Neural cell (in vitro differentiated cells): ENCODE measurements around the gene SDHD. TPM values are rescaled to one million over a fixed set of nuclear protein-coding genes. Genes with fewer than 3 reads are reported as not detected.

ENCODE experiments used
- H2AFZ ChIP-seq: fragments of 200-600, 300-800 bp; sonication (generic), shearing (Covaris generic); 2 replicates; pipeline ENCODE4 v1.6.0; 2014; ENCODE audit warnings: low read depth, mild to moderate bottlenecking, antibody characterized with exemption, low read length, moderate library complexity
- H3F3A ChIP-seq: fragments of 200-600 bp; shearing (Covaris generic); 2 replicates; pipeline ENCODE4 v1.6.1; 2016; ENCODE audit warnings: mild to moderate bottlenecking, moderate library complexity, mixed read lengths, antibody characterized with exemption, low read length; ENCODE audit not compliant: insufficient read depth, poor library complexity, severe bottlenecking
- H3K27ac ChIP-seq: fragments of 200-600, 300-800 bp; sonication (generic), shearing (Covaris generic); 2 replicates; pipeline ENCODE4 v1.5.1; 2014; ENCODE audit warnings: mild to moderate bottlenecking, low read length, moderate library complexity
- H3K27me3 ChIP-seq: fragments of 300-800, 200-600 bp; sonication (generic), shearing (Covaris generic); 2 replicates; pipeline ENCODE4 v1.6.0; 2014; ENCODE audit warnings: mild to moderate bottlenecking, low read depth, low read length, moderate library complexity; ENCODE audit not compliant: insufficient read depth
- H3K36me3 ChIP-seq: fragments of 300-800, 200-600 bp; sonication (generic), shearing (Covaris generic); 2 replicates; pipeline ENCODE4 v1.5.1; 2014; ENCODE audit warnings: mild to moderate bottlenecking, antibody characterized with exemption, low read length, moderate library complexity; ENCODE audit not compliant: insufficient read depth
- H3K4me2 ChIP-seq: fragments of 300-800, 200-600 bp; sonication (generic), shearing (Covaris generic); 2 replicates; pipeline ENCODE4 v1.6.0; 2014; ENCODE audit warnings: mild to moderate bottlenecking, low read length
- H3K4me3 ChIP-seq: fragments of 300-800, 200-600 bp; sonication (generic), shearing (Covaris generic); 2 replicates; pipeline ENCODE4 v1.5.1; 2014; ENCODE audit warnings: mild to moderate bottlenecking, low read length, moderate library complexity
- H3K79me2 ChIP-seq: fragments of 200-600 bp; shearing (Covaris generic); replicated peaks from 2 replicates; pipeline ENCODE4 v1.6.0; 2014; ENCODE audit warnings: mild to moderate bottlenecking, low read length, moderate library complexity; ENCODE audit not compliant: insufficient read depth
- H3K9ac ChIP-seq: fragments of 300-800, 200-600 bp; sonication (generic), shearing (Covaris generic); 2 replicates; pipeline ENCODE4 v1.6.1; 2016; ENCODE audit warnings: mild to moderate bottlenecking, low read length, mixed read lengths
- H3K9me2 ChIP-seq: fragments of 200-600 bp; shearing (Covaris generic); 2 replicates; pipeline ENCODE4 v1.6.1; 2016; ENCODE audit warnings: mild to moderate bottlenecking, low read length, mixed read lengths; ENCODE audit not compliant: insufficient read depth
- H3K9me3 ChIP-seq: fragments of 200-600, 300-800 bp; sonication (generic), shearing (Covaris generic); 2 replicates; pipeline ENCODE4 v1.6.1; 2016; ENCODE audit warnings: mild to moderate bottlenecking, mixed run types, low read length, moderate library complexity, mixed read lengths
- H4K20me1 ChIP-seq: fragments of 200-600 bp; shearing (Covaris generic); 2 replicates; pipeline ENCODE4 v1.6.1; 2016; ENCODE audit warnings: mild to moderate bottlenecking, mixed run types; ENCODE audit not compliant: insufficient read depth
- EP300 ChIP-seq: fragments of 450-650 bp; conservative IDR thresholded peaks from 2 replicates; pipeline ENCODE4 v1.6.1; 2014; ENCODE audit warnings: antibody characterized with exemption, mild to moderate bottlenecking, moderate library complexity; ENCODE audit not compliant: poor library complexity, severe bottlenecking
- EZH2 ChIP-seq: fragments of 200-600, 300-800 bp; shearing (Covaris generic), sonication (generic); IDR thresholded peaks from 2 replicates; pipeline ENCODE4 v1.6.1; 2014; ENCODE audit warnings: antibody characterized with exemption, low read length, borderline replicate concordance, mild to moderate bottlenecking; ENCODE audit not compliant: insufficient read depth, poor library complexity, severe bottlenecking
- MXI1 ChIP-seq: fragments of 450-650 bp; conservative IDR thresholded peaks from 2 replicates; pipeline ENCODE4 v1.6.1; 2014; ENCODE audit warnings: antibody characterized with exemption, mild to moderate bottlenecking; ENCODE audit not compliant: poor library complexity, severe bottlenecking
- POLR2AphosphoS5 ChIP-seq: IDR thresholded peaks from 2 replicates; pipeline ENCODE4 v1.6.1; 2012
- RAD21 ChIP-seq: fragments of 450-650 bp; conservative IDR thresholded peaks from 2 replicates; pipeline ENCODE4 v1.6.1; 2014; ENCODE audit warnings: antibody characterized with exemption, mild to moderate bottlenecking, moderate library complexity
- SMC3 ChIP-seq: fragments of 450-650 bp; conservative IDR thresholded peaks from 2 replicates; pipeline ENCODE4 v1.6.1; 2014; ENCODE audit warnings: antibody characterized with exemption, mild to moderate bottlenecking, moderate library complexity; ENCODE audit not compliant: poor library complexity
- TAF1 ChIP-seq: IDR thresholded peaks from 2 replicates; pipeline ENCODE4 v1.6.1; 2012; ENCODE audit warnings: low read depth
- polyA plus RNA-seq: library from polyadenylated mRNA; depleted of rRNA; stranded (reverse); fragments of >200 nt; gene quantifications from 2 replicates; pipeline ENCODE4 v1.2.3, GENCODE V29; 2014
- TF ChIP-seq, protein P1 (sequence below): IDR thresholded peaks from 2 replicates; pipeline ENCODE4 v1.6.1; 2012; ENCODE audit warnings: borderline replicate concordance
- TF ChIP-seq, protein P2 (sequence below): fragments of 450-650 bp; IDR thresholded peaks from 2 replicates; pipeline ENCODE4 v1.5.1; 2014; ENCODE audit warnings: antibody characterized with exemption, mild to moderate bottlenecking, moderate library complexity; ENCODE audit not compliant: poor library complexity, severe bottlenecking

The SDHD gene
- polyA plus RNA-seq, 1 donor from 2014 or later: 34.7 TPM

DNA sequence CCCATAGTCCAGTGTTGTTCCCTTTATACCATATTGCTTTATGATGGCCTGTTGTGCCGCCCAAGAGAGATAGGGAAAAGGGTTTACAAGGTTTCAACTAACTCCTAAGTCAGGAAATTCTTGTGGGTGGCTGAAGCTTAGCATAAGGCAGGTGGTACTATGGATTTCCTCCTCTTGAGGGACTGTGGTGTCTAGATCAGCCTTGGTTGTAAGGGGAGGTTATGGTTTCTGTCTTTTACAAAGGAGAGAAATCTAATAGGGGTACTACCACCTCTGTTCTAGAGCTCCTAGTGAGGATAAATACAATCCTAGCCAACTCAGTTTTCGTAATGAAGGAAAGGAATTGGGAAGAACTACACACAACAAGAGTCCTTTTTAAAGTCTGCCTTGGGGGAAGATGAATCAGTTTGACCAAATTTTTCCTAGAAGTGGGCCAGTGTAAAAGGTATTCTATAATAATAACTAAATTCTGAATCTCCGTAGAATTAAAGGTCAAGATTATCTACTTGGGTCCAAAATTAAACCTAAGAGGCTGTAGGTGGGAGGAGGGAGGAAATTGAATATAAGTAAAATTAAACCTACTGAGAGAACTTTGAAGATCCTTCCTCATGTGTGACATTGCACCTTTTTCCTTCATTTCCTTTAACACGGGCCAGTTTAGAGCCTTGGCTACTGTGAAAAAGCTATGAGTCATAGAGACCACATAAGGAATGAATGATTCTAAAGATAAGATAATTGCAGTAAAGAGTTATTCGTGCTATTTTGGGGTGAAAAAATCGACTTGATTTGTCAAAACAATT is 44.3 kb upstream of the SDHD start:
- no peak overlapping the region for H2AFZ ChIP-seq
- H3K4me2 ChIP-seq: no peak overlapping the region
- no peaks in the 10 kb centered on the region for H4K20me1 ChIP-seq
- H3K9ac ChIP-seq: no peak overlapping the region
- no peaks in the 10 kb centered on the region for H3K79me2 ChIP-seq
- no peaks in the 10 kb centered on the region for H3K9me3 ChIP-seq
- TF ChIP-seq POLR2AphosphoS5 (no peak), MXI1 (no peak), RAD21 (no peak), EP300 (no peak), SMC3 (no peak), EZH2 (no peak), TAF1 (no peak)
- TF ChIP-seq, protein P1, sequence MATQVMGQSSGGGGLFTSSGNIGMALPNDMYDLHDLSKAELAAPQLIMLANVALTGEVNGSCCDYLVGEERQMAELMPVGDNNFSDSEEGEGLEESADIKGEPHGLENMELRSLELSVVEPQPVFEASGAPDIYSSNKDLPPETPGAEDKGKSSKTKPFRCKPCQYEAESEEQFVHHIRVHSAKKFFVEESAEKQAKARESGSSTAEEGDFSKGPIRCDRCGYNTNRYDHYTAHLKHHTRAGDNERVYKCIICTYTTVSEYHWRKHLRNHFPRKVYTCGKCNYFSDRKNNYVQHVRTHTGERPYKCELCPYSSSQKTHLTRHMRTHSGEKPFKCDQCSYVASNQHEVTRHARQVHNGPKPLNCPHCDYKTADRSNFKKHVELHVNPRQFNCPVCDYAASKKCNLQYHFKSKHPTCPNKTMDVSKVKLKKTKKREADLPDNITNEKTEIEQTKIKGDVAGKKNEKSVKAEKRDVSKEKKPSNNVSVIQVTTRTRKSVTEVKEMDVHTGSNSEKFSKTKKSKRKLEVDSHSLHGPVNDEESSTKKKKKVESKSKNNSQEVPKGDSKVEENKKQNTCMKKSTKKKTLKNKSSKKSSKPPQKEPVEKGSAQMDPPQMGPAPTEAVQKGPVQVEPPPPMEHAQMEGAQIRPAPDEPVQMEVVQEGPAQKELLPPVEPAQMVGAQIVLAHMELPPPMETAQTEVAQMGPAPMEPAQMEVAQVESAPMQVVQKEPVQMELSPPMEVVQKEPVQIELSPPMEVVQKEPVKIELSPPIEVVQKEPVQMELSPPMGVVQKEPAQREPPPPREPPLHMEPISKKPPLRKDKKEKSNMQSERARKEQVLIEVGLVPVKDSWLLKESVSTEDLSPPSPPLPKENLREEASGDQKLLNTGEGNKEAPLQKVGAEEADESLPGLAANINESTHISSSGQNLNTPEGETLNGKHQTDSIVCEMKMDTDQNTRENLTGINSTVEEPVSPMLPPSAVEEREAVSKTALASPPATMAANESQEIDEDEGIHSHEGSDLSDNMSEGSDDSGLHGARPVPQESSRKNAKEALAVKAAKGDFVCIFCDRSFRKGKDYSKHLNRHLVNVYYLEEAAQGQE: no peak
- TF ChIP-seq, protein P2, sequence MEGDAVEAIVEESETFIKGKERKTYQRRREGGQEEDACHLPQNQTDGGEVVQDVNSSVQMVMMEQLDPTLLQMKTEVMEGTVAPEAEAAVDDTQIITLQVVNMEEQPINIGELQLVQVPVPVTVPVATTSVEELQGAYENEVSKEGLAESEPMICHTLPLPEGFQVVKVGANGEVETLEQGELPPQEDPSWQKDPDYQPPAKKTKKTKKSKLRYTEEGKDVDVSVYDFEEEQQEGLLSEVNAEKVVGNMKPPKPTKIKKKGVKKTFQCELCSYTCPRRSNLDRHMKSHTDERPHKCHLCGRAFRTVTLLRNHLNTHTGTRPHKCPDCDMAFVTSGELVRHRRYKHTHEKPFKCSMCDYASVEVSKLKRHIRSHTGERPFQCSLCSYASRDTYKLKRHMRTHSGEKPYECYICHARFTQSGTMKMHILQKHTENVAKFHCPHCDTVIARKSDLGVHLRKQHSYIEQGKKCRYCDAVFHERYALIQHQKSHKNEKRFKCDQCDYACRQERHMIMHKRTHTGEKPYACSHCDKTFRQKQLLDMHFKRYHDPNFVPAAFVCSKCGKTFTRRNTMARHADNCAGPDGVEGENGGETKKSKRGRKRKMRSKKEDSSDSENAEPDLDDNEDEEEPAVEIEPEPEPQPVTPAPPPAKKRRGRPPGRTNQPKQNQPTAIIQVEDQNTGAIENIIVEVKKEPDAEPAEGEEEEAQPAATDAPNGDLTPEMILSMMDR: no peak
- H3K27ac ChIP-seq: no peak overlapping the region
- H3F3A ChIP-seq: no peaks in the 10 kb centered on the region
- no peaks in the 10 kb centered on the region for H3K27me3 ChIP-seq
- no peaks in the 10 kb centered on the region for H3K9me2 ChIP-seq
- no peak overlapping the region for H3K4me3 ChIP-seq
- no peaks in the 10 kb centered on the region for H3K36me3 ChIP-seq

DNA sequence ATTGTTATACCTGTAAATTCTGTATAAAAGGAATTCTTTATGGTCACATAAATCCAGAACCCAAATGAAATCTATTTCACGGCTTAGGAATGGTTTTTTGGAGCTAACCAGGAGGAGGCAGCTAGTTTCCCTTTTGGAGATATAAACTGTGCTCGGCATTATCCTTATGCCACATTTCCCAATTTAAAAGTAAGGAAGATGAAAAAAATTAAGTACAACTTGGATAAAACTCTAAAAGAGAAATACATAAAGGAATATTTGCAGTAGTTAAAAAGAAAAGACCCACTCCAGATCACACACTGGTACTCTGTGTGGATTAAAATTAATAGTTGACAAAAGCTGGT is 43.7 kb upstream of the SDHD start:
- no peak overlapping the region for H3K27ac ChIP-seq
- H3K27me3 ChIP-seq: no peaks in the 10 kb centered on the region
- TF ChIP-seq, protein P2: no peak
- TF ChIP-seq TAF1 (no peak), RAD21 (no peak), SMC3 (no peak), EZH2 (no peak), MXI1 (no peak), EP300 (no peak), POLR2AphosphoS5 (no peak)
- TF ChIP-seq, protein P1: no peak
- no peaks in the 10 kb centered on the region for H3K79me2 ChIP-seq
- H3K9me2 ChIP-seq: no peaks in the 10 kb centered on the region
- no peaks in the 10 kb centered on the region for H3K9me3 ChIP-seq
- no peak overlapping the region for H3K4me2 ChIP-seq
- H2AFZ ChIP-seq: no peak overlapping the region
- H3F3A ChIP-seq: no peaks in the 10 kb centered on the region
- no peaks in the 10 kb centered on the region for H4K20me1 ChIP-seq
- H3K4me3 ChIP-seq: no peak overlapping the region
- no peak overlapping the region for H3K9ac ChIP-seq
- no peaks in the 10 kb centered on the region for H3K36me3 ChIP-seq
